Right forelimb (tissue), 1 donor: ENCODE results near the gene DLG2.
A peak's percentile ranks its signal among the peaks of the same experiment; 100 is the strongest.

Experiments
- DNase-seq: peaks from one replicate; pipeline ENCODE4 v3.0.0-alpha.2; 2018

DLG2 gene

GRCh38 chr11:83681906-83682610 lies 1945.1 kb downstream of the DLG2 start:
- no peak for DNase-seq

DNA sequence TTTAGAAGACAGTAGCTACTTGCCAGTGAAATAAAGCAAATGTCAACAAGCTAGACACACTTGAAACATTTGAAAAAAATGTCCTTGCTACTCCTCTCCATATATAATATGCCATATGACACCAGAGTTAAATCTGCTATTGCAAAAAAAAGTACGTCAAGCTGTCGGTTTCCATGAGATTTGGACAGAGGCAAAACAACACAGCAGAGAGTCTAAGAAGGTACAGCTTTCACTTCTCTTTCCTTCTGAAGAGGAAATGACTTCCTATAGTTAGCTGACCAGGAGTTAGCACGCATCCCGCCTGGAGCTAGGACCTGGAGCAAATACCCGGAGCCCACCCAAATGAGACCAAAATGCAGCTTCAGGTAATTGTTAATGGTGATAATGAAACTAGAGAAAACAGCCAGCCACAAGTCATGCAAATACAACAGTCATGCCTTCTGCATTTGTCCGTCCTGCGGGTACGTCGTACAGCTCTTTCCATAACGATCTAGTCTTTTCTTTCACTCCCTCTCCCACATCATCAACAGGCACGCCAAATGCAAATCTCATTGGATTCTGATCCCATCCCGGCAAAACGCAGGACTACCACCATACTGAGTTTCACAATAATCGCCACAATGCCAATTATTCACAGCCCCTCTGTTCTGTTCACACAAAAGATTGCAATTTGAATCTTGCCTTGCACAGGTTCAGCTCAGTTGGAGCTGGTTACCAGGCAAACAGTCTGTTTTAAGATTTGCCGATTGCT lies 1945.9 kb downstream of the DLG2 start:
- peak; percentile 52 for DNase-seq

GRCh38 chr11:83680321-83680720 lies 1946.8 kb downstream of the DLG2 start:
- DNase-seq, result no peak

DNA sequence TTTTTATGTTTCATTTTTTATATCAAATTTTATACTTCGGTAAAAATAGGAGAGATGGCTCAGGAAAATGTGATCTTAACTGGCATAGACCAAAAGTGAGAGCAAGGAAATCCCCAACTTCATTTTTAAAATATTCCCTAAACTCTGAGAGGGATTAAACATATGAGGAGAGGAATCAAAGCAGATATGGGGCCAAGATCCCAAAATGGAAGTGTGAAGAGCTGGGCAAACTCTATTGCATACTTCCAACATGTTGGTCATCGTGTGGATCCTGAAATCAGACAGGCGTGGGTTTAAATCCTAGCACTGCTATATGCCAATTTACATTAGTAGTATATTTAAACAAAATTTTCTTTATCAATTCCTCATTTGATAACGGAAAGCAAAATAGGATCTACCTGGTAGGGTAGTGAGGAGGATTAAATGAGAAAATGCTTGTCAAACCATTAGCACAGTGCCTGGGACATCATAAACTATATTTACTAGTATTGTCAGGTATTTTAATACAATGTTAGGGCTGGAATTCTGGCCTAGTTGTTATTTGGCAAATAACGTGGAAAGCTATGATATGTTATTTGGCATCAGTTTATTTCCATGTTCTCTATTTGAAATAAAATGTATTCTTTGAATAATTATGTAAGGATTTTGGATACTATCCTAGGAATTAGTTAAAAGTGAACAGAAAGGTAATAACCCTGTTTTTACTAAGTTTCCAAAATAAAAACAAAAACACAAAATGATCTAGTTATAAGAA lies 1948.1 kb downstream of the DLG2 start:
- DNase-seq, result no peak

DNA sequence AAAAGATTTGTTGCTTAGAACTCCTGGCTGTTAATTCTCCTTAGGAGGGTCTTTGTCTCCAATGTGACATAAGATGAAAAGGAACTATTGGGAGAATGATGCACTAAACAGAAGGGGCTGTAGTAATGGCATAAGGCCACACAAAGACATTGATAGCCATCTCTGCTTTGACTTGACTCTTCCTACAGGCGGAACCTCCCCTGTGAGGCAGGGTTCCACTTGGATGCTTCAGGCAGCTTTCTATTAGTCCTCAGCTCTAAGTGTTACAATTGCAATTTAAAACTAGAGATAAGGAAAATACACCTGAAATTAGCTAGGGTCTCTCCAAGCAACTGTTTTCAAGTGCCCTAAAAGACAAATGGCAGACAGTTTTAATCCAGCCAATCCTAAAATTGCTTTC lies 1949.4 kb downstream of the DLG2 start:
- no peak for DNase-seq

- no peak for DNase-seq
These were observed 1951.0 kb downstream of the DLG2 start for GRCh38 chr11:83676056-83676601.

DNA sequence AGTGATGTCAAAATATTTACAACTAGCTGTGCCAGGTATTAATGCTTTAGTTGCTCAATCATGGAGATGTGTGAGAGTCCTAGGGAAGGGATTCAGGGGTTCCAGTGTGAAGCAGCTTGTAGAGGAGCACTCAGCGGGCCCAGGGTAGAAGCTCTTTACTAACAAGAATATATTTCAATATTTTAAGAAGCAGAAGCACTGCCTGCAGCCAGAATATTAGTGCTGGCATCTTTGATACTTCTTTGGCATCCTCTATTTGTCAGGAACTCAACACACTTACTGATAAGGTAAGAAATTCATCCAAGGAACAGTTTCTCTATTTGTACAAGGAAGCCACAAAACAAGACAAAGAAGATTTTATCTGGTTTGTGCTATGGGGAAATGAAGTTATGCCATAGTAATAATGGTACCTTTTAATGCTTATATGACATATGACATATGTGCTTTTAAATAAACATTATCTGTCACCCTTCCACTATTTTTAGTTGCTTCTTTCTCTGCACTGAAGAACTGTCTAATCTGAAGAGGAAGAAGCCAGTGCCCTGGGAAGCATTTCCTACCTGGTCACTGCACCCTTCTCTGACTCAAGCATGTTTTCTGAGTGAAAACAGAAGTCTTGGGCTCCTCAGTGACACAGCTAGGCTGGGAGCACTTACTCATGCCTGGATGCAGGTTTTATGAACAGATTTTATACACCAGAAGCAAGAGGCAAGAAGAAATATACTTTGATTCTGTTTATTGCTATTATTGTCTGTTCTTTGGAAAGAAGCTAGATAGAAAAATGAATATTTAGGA lies 1952.8 kb downstream of the DLG2 start:
- no peak for DNase-seq

DNA sequence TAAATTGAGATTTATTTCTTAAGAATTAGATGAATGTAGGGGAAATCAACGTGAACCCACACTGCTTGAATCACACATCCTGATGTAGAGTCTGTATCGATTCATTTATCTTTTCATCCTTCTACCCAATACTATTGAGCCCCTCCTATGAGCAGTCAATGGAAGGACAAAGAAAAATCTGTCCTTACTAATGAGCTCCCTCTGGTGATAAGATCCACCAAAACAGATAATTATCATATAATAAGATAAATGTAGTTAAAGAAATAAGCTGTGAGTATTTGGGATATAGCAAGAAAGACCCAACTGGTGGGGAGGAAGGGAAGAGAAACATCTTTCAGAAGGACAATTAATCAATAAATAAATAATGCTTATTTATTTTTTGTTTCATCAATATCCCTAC lies 1955.9 kb downstream of the DLG2 start:
- DNase-seq, result no peak

DNA sequence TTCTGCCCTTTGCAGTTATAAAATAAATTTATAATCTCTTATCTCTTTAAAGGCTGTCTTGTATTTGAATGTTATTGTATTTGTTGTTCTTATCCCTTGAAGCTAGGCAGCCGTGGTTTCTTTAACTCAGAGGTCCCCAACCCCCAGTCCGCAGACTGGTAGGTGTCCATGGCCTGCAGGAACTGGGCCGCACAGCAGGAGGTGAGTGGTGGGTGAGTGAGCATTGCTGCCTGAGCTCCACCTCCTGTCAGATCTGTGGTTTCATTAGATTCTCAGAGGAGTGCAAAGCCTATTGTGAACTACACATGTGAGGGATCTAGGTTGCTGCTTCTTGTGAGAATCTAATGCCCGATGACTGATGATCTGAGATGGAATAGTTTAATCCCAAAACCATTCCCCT lies 1961.0 kb downstream of the DLG2 start:
- DNase-seq, result no peak

GRCh38 chr11:83663988-83664387 lies 1963.2 kb downstream of the DLG2 start:
- no peak for DNase-seq

GRCh38 chr11:83663446-83663845 lies 1963.7 kb downstream of the DLG2 start:
- no peak for DNase-seq

DNA sequence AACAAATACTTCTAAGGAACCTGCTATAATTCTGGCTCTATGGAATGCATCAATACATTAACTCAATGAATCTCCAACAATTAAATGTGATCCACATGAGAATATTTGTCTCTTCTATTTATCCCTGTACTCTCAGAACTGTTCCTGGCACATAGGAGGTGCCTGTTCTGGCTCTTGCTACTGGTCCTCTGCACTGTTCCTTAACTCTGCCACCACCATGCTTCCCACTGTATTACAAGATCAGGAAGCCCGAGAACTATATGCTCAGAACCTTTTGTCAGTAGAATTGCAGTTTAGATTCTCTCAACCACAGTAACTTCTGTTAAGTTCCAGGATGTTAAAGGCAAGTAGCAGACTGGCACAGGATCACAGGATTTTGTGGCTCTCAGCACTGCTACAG lies 1964.7 kb downstream of the DLG2 start:
- DNase-seq, result no peak

GRCh38 chr11:83661491-83662350 lies 1965.4 kb downstream of the DLG2 start:
- DNase-seq, result no peak

DNA sequence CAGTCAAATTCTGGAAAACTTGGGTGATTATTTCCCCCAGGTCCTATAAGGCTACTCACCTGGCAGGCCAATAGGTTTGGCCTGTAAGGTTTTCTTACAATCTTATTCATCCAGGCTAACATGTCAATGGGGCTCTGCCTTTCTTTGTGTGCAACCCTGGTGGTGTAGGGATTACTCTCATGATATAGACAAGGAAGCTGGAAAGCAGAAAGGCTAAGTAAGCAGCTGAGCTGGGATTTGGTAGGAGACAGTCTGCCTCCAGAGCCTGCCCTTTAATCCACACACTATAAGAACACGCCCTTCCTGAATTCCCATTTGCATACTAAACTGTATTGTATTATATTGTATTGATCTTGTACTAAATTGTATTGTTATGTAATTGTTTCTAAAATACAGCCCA lies 1967.7 kb downstream of the DLG2 start:
- DNase-seq, result no peak

- no peak for DNase-seq
These were observed 1970.3 kb downstream of the DLG2 start for GRCh38 chr11:83656796-83657330.

DNA sequence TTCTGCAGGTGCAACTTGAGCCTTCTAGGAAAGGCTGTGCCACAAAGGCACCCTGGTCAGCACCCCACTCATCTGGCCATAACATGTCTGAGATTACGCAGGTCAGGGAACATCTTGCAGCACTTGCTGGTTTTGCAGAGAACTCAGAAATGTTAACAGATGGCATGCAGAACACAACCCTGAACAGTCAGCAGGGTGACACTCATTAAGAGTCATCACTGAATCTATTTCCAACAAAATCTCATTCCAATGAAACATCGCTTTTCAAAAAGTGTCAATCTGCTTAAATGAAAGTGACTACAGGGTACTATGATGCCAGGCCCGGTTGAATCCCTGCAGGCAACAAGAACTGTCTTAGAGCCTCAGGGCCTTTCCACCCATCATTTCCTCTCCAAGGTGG lies 1971.2 kb downstream of the DLG2 start:
- no peak for DNase-seq

DNA sequence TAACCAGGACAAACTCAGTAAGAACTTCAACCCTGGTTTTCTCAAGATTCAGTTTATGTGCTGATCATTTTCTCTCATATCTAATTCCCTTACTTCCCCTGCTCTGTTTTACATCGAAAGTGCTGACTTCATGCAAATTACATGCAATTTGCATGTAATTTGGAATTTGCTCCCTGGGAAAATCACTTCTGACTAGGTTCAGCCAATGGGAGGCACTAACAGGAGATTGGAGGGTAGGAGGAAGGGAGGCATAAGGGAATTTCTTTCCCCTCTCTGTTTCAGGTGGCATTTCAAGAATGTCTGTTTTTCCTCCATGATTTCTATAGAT lies 1977.7 kb downstream of the DLG2 start:
- DNase-seq, result no peak

GRCh38 chr11:83648610-83649527 lies 1978.3 kb downstream of the DLG2 start:
- no peak for DNase-seq

DNA sequence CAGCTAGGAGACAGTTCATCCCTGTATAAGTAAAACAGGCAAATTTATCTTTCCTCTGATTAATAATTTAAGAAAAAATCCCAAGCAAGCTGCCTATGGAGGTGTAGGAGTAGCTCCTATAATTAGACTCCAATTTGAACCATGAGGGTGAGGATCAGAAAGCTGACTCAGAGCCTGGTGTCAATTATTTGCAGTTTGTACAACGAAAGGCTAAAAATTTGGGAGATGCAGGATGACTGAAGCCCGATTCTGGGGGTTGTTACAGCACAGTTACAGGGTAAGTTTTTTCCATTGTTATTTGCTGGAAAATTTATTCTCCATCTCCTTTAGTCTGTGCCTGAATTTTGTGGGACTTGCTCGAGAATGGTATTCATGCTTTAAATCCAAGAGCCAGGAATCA lies 1981.6 kb downstream of the DLG2 start:
- no peak for DNase-seq

DNA sequence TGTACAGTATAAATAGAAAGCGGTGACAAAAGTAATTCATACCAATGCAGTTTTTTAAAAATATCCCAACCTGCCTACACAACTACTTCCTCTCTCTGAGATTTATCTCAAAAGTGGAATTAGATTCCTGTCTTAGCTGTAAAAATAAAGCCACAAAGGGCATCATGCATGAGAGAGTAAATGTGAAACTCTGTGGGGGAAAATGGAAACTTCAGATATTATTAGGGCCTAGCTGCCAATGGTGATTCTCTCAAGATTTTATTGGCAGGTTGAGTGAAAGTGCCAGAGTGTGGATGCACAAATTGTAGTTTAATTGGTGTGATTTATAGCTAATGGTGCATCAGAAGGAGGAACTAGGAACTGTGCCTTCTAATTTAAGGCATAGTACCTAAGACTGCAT lies 1984.0 kb downstream of the DLG2 start:
- no peak for DNase-seq
